Mucosa of descending colon (tissue), 3 donors: Measurements from ENCODE around the gene ERGIC2. TPM values are rescaled to one million over a fixed set of nuclear protein-coding genes. Genes with fewer than 3 reads are reported as not detected.

Source experiments
- ATAC-seq: fragments of 200-7000 bp; cut with Tn5 transposase; one replicate; pipeline ENCODE4 v1.9.1; 2020; ENCODE audit warnings: mild to moderate bottlenecking, moderate library complexity
- DNase-seq, 3 donors: peaks; one replicate each; pipeline ENCODE4 v3.0.0-alpha.2; 2020
- H3K36me3 ChIP-seq: fragments of 200-600 bp; one replicate; pipeline ENCODE4 v1.8.0; 2021; ENCODE audit warnings: low read depth, mild to moderate bottlenecking
- H3K4me1 ChIP-seq: fragments of 200-600 bp; one replicate; pipeline ENCODE4 v1.8.0; 2021; ENCODE audit warnings: low read depth, mild to moderate bottlenecking
- H3K4me3 ChIP-seq: fragments of 200-600 bp; one replicate; pipeline ENCODE4 v1.8.0; 2021; ENCODE audit warnings: mild to moderate bottlenecking
- H3K9me3 ChIP-seq: fragments of 200-600 bp; one replicate; pipeline ENCODE4 v1.8.0; 2021; ENCODE audit warnings: mild to moderate bottlenecking
- CTCF ChIP-seq: fragments of 200-600 bp; IDR thresholded peaks from one replicate; pipeline ENCODE4 v1.8.0; 2022; ENCODE audit warnings: antibody characterized with exemption, mild to moderate bottlenecking
- intact Hi-C, 2 donors: fragments of 100-400 bp; cut with DNase I in 1 of 2; cut with micrococcal nuclease in 1 of 2; formaldehyde crosslinking; loops; one replicate each; pipeline versions ENCODE4 v1.11.0 to v1.11.1; 2022; cut with DNase I, micrococcal nuclease
- total RNA-seq, 3 donors: library from RNA; stranded (reverse); fragmentation: NEBNext Ultra II Directional in 2 of 3; extraction: Animal tissue kit (Norgen Biotek cat#: 25700) in 2 of 3; gene quantifications; one replicate each; pipeline versions ENCODE4 v1.2.1 to v1.2.4, GENCODE V29; 2021 to 2023
- donor health status: DM: no; HTN: no; CAD: no; lungs with moderate emphysema.
- donor health status: DM: no; HTN: no; CAD: no.
- donor health status: DM: no; HTN: yes; CAD: no.

ERGIC2 gene
- total RNA-seq, 3 donors from 2014 or later = 42.0 to 65.4 (median 45.1) TPM

- TF ChIP-seq CTCF = no peak
- Histone ChIP-seq H3K4me1 (no peaks in the 10 kb centered on the region), H3K36me3 (peaks cover 10% of the 10 kb centered on the region), H3K9me3 (no peaks in the 10 kb centered on the region), H3K4me3 (no peak overlapping the region)
- ATAC-seq (no peak), DNase-seq (no peak)
- intact Hi-C loops = no loop called here
Observed at GRCh38 chr12:29343022-29343799, 37.8 kb downstream of the ERGIC2 start.

- no peak for DNase-seq
- no peaks in the 10 kb centered on the region for H3K4me1 ChIP-seq
- no peak for TF ChIP-seq CTCF
- no peak for ATAC-seq
- no peaks in the 10 kb centered on the region for H3K9me3 ChIP-seq
- peaks cover 7% of the 10 kb centered on the region for H3K36me3 ChIP-seq
- no peak overlapping the region for H3K4me3 ChIP-seq
- intact Hi-C loops = no loop called here
Observed at GRCh38 chr12:29337325-29337724, 43.6 kb downstream of the ERGIC2 start.

- H3K4me1 ChIP-seq = no peaks in the 10 kb centered on the region
- no peak for TF ChIP-seq CTCF
- intact Hi-C loops = no loop called here
Observed at GRCh38 chr12:29334937-29335336, 46.0 kb downstream of the ERGIC2 start.

DNA sequence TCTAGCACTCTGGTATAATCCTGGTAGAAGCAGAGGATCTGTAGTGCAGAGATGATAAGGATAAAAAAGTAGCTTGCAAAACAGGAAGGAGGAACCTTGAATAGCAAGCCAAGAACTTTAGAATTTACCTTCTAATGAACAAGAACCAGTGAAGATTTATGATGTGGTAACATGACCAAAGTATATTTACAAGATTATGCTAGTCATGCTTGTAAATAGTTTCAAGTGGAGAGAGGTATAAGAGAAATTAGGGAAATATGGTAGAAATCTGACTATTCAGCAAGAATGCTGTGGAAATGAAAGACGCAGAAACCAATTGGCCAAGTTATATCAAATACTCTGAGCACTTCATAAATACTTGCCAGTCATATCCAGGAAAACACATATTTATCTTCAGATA, 47.8 kb downstream of the ERGIC2 start:
- ATAC-seq (no peak), DNase-seq (no peak)
- intact Hi-C loops = no loop called here
- H3K9me3 ChIP-seq = no peaks in the 10 kb centered on the region
- no peaks in the 10 kb centered on the region for H3K4me1 ChIP-seq
- no peaks in the 10 kb centered on the region for H3K36me3 ChIP-seq
- no peak overlapping the region for H3K4me3 ChIP-seq
- TF ChIP-seq CTCF = no peak

More at GRCh38 chr12:29334937-29335336, 46.0 kb downstream of the ERGIC2 start:
- ATAC-seq = no peak
- Histone ChIP-seq H3K4me3 (no peak overlapping the region), H3K9me3 (no peaks in the 10 kb centered on the region), H3K36me3 (no peaks in the 10 kb centered on the region)
- no peak for DNase-seq

- intact Hi-C loops = no loop called here
- no peak for ATAC-seq
- TF ChIP-seq CTCF = no peak
- H3K4me1 ChIP-seq = no peaks in the 10 kb centered on the region
- no peak for DNase-seq
- no peaks in the 10 kb centered on the region for H3K36me3 ChIP-seq
- H3K4me3 ChIP-seq = no peak overlapping the region
- H3K9me3 ChIP-seq = no peaks in the 10 kb centered on the region
Observed at GRCh38 chr12:29329411-29329810, 51.6 kb downstream of the ERGIC2 start.
